ENCODE measurements around the gene MARK3.

GRCh38 chr14:103537175-103537990 lies 152.2 kb downstream of the MARK3 start:
- no peak for TF ChIP-seq CTCF (IDR thresholded peaks at IDR 0.05; ENCODE audit: insufficient read depth, low read length)
- no peak for TF ChIP-seq POLR2AphosphoS5 (IDR thresholded peaks at IDR 0.05; ENCODE audit: low read depth)
- TF ChIP-seq, protein P1, sequence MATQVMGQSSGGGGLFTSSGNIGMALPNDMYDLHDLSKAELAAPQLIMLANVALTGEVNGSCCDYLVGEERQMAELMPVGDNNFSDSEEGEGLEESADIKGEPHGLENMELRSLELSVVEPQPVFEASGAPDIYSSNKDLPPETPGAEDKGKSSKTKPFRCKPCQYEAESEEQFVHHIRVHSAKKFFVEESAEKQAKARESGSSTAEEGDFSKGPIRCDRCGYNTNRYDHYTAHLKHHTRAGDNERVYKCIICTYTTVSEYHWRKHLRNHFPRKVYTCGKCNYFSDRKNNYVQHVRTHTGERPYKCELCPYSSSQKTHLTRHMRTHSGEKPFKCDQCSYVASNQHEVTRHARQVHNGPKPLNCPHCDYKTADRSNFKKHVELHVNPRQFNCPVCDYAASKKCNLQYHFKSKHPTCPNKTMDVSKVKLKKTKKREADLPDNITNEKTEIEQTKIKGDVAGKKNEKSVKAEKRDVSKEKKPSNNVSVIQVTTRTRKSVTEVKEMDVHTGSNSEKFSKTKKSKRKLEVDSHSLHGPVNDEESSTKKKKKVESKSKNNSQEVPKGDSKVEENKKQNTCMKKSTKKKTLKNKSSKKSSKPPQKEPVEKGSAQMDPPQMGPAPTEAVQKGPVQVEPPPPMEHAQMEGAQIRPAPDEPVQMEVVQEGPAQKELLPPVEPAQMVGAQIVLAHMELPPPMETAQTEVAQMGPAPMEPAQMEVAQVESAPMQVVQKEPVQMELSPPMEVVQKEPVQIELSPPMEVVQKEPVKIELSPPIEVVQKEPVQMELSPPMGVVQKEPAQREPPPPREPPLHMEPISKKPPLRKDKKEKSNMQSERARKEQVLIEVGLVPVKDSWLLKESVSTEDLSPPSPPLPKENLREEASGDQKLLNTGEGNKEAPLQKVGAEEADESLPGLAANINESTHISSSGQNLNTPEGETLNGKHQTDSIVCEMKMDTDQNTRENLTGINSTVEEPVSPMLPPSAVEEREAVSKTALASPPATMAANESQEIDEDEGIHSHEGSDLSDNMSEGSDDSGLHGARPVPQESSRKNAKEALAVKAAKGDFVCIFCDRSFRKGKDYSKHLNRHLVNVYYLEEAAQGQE (IDR thresholded peaks at IDR 0.05; ENCODE audit: insufficient replicate concordance, low read depth), result no peak
- no peak for TF ChIP-seq SPI1 (IDR thresholded peaks at IDR 0.05; ENCODE audit: borderline replicate concordance, low read depth)
- TF ChIP-seq GABPA (IDR thresholded peaks at IDR 0.05; ENCODE audit: low read depth), result no peak

Measured in HL-60 (cell line).